ENCODE data around the gene FSD1L. TPM values are rescaled to one million over a fixed set of nuclear protein-coding genes. Genes with fewer than 3 reads are reported as not detected.

FSD1L gene
- 10 to 100 TPM in 1 of 4 donors, 1 to 10 TPM in 3; 2.2 to 14.4 (median 3.0) TPM for polyA plus RNA-seq
- long read RNA-seq, donor 1, partial matches to known transcripts = 0 of 4 reads
- long read RNA-seq, donor 1, other reads (novel, unspliced or antisense) = 0 of 4 reads
- long read RNA-seq, donor 2 = 0 reads
- long read RNA-seq, donor 3 = 0 reads
- long read RNA-seq, donor 4 = 0 reads
- long read RNA-seq, donor 5 = 0 reads
- long read RNA-seq, donor 6, partial matches to known transcripts = 0 of 2 reads
- long read RNA-seq, donor 6, other reads (novel, unspliced or antisense) = 0 of 2 reads
- long read RNA-seq, donor 7, partial matches to known transcripts = 0 of 1 reads
- long read RNA-seq, donor 7, other reads (novel, unspliced or antisense) = 0 of 1 reads
- long read RNA-seq, donor 8 = 0 reads
- long read RNA-seq, donor 9 = 0 reads
- long read RNA-seq, donor 10, partial matches to known transcripts = 0 of 2 reads
- long read RNA-seq, donor 10, other reads (novel, unspliced or antisense) = 0 of 2 reads

GRCh38 chr9:105447814-105448812 lies at the start of gene FSD1L:
FSD1L (plus strand) TSS chr9:105448034; CDS start chr9:105448221, 187 bp downstream.
- Histone ChIP-seq H3K27me3 (ENCODE audit: control insufficient read depth in 3 of 3, insufficient read depth in 3 of 3, low read length in 3 of 3) (no peaks in the 10 kb centered on the region), H3K4me1 (ENCODE audit: control insufficient read depth in 3 of 3, insufficient read depth in 2 of 3, low read depth in 1 of 3, low read length in 2 of 3) (peaks cover 0 to 3% (median 2%) of the 10 kb centered on the region in 3 donors), H3K36me3 (ENCODE audit: control insufficient read depth in 3 of 3, insufficient read depth in 2 of 3, low read depth in 1 of 3, low read length in 3 of 3) (peaks cover 0 to 1% (median 0%) of the 10 kb centered on the region in 3 donors), H3K27ac (ENCODE audit: low read depth in 1 of 3, low read length in 2 of 3) (peak within 1 kb of the TSS; percentile 55 to 83 (median 80)), H3K4me3 (ENCODE audit: low read depth in 1 of 3, low read length in 3 of 3) (peak within 1 kb of the TSS; percentile 87 to 92 (median 92)), H3K9me3 (ENCODE audit: control insufficient read depth in 2 of 2, insufficient read depth in 1 of 2, low read depth in 1 of 2, low read length in 1 of 2) (no peaks in the 10 kb centered on the region)
- FAIRE-seq (no peak), DNase-seq (peak; percentile 93 to 97)
- 1% methylated on average over 79 to 87 of the region's 87 CpGs for WGBS, 3 donors

- Histone ChIP-seq H3K27me3 (ENCODE audit: control insufficient read depth in 3 of 3, insufficient read depth in 3 of 3, low read length in 3 of 3) (no peaks in the 10 kb centered on the region), H3K36me3 (ENCODE audit: control insufficient read depth in 3 of 3, insufficient read depth in 2 of 3, low read depth in 1 of 3, low read length in 3 of 3) (no peaks in the 10 kb centered on the region), H3K4me3 (ENCODE audit: low read depth in 1 of 3, low read length in 3 of 3) (no peak overlapping the region), H3K9me3 (ENCODE audit: control insufficient read depth in 2 of 2, insufficient read depth in 1 of 2, low read depth in 1 of 2, low read length in 1 of 2) (no peaks in the 10 kb centered on the region), H3K4me1 (ENCODE audit: control insufficient read depth in 3 of 3, insufficient read depth in 2 of 3, low read depth in 1 of 3, low read length in 2 of 3) (no peaks in the 10 kb centered on the region), H3K27ac (ENCODE audit: low read depth in 1 of 3, low read length in 2 of 3) (no peak overlapping the region)
- no peak for FAIRE-seq
- 94 to 98% (median 98%) methylated on average over 2 of the region's 2 CpGs for WGBS, 3 donors
- no peak for DNase-seq
Measured at GRCh38 chr9:105399117-105399516, 48.7 kb upstream of the FSD1L start.

GRCh38 chr9:105401651-105402050 lies 46.2 kb upstream of the FSD1L start:
- 54 to 69% (median 67%) methylated on average over 3 of the region's 3 CpGs for WGBS, 3 donors
- FAIRE-seq (no peak), DNase-seq (no peak)
- Histone ChIP-seq H3K27ac (ENCODE audit: low read depth in 1 of 3, low read length in 2 of 3) (no peak overlapping the region), H3K9me3 (ENCODE audit: control insufficient read depth in 2 of 2, insufficient read depth in 1 of 2, low read depth in 1 of 2, low read length in 1 of 2) (no peaks in the 10 kb centered on the region), H3K36me3 (ENCODE audit: control insufficient read depth in 3 of 3, insufficient read depth in 2 of 3, low read depth in 1 of 3, low read length in 3 of 3) (no peaks in the 10 kb centered on the region), H3K4me3 (ENCODE audit: low read depth in 1 of 3, low read length in 3 of 3) (no peak overlapping the region), H3K27me3 (ENCODE audit: control insufficient read depth in 3 of 3, insufficient read depth in 3 of 3, low read length in 3 of 3) (no peaks in the 10 kb centered on the region), H3K4me1 (ENCODE audit: control insufficient read depth in 3 of 3, insufficient read depth in 2 of 3, low read depth in 1 of 3, low read length in 2 of 3) (no peaks in the 10 kb centered on the region)

- no peaks in the 10 kb centered on the region for H3K27me3 ChIP-seq (ENCODE audit: control insufficient read depth in 3 of 3, insufficient read depth in 3 of 3, low read length in 3 of 3)
- H3K4me3 ChIP-seq (ENCODE audit: low read depth in 1 of 3, low read length in 3 of 3) = no peak overlapping the region
- FAIRE-seq = no peak
- WGBS, 3 donors = 70 to 83% (median 83%) methylated on average over 6 of the region's 6 CpGs
- H3K9me3 ChIP-seq (ENCODE audit: control insufficient read depth in 2 of 2, insufficient read depth in 1 of 2, low read depth in 1 of 2, low read length in 1 of 2) = no peaks in the 10 kb centered on the region
- no peaks in the 10 kb centered on the region for H3K36me3 ChIP-seq (ENCODE audit: control insufficient read depth in 3 of 3, insufficient read depth in 2 of 3, low read depth in 1 of 3, low read length in 3 of 3)
- no peak overlapping the region for H3K27ac ChIP-seq (ENCODE audit: low read depth in 1 of 3, low read length in 2 of 3)
- H3K4me1 ChIP-seq (ENCODE audit: control insufficient read depth in 3 of 3, insufficient read depth in 2 of 3, low read depth in 1 of 3, low read length in 2 of 3) = no peaks in the 10 kb centered on the region
- no peak for DNase-seq
Measured at GRCh38 chr9:105403552-105404248, 44.1 kb upstream of the FSD1L start.

- FAIRE-seq = no peak
- Histone ChIP-seq H3K27ac (ENCODE audit: low read depth in 1 of 3, low read length in 2 of 3) (no peak overlapping the region), H3K9me3 (ENCODE audit: control insufficient read depth in 2 of 2, insufficient read depth in 1 of 2, low read depth in 1 of 2, low read length in 1 of 2) (peaks cover 0 to 4% of the 10 kb centered on the region in 2 donors), H3K4me1 (ENCODE audit: control insufficient read depth in 3 of 3, insufficient read depth in 2 of 3, low read depth in 1 of 3, low read length in 2 of 3) (no peaks in the 10 kb centered on the region), H3K4me3 (ENCODE audit: low read depth in 1 of 3, low read length in 3 of 3) (no peak overlapping the region), H3K27me3 (ENCODE audit: control insufficient read depth in 3 of 3, insufficient read depth in 3 of 3, low read length in 3 of 3) (no peaks in the 10 kb centered on the region), H3K36me3 (ENCODE audit: control insufficient read depth in 3 of 3, insufficient read depth in 2 of 3, low read depth in 1 of 3, low read length in 3 of 3) (no peaks in the 10 kb centered on the region)
- WGBS, 3 donors = 36 to 77% (median 48%) methylated on average over 6 of the region's 6 CpGs
- DNase-seq = peak in 1 of 2 donors; percentile 44
Measured at GRCh38 chr9:105405514-105406131, 42.2 kb upstream of the FSD1L start.

GRCh38 chr9:105406369-105406768 lies 41.5 kb upstream of the FSD1L start:
- 90 to 93% (median 91%) methylated on average over 6 of the region's 6 CpGs for WGBS, 3 donors
- H3K36me3 ChIP-seq (ENCODE audit: control insufficient read depth in 3 of 3, insufficient read depth in 2 of 3, low read depth in 1 of 3, low read length in 3 of 3) = no peaks in the 10 kb centered on the region
- no peaks in the 10 kb centered on the region for H3K27me3 ChIP-seq (ENCODE audit: control insufficient read depth in 3 of 3, insufficient read depth in 3 of 3, low read length in 3 of 3)
- no peak for DNase-seq
- peaks cover 0 to 4% of the 10 kb centered on the region in 2 donors for H3K9me3 ChIP-seq (ENCODE audit: control insufficient read depth in 2 of 2, insufficient read depth in 1 of 2, low read depth in 1 of 2, low read length in 1 of 2)
- H3K4me3 ChIP-seq (ENCODE audit: low read depth in 1 of 3, low read length in 3 of 3) = no peak overlapping the region
- H3K4me1 ChIP-seq (ENCODE audit: control insufficient read depth in 3 of 3, insufficient read depth in 2 of 3, low read depth in 1 of 3, low read length in 2 of 3) = no peaks in the 10 kb centered on the region
- no peak for FAIRE-seq
- no peak overlapping the region for H3K27ac ChIP-seq (ENCODE audit: low read depth in 1 of 3, low read length in 2 of 3)

- no peak overlapping the region for H3K27ac ChIP-seq (ENCODE audit: low read depth in 1 of 3, low read length in 2 of 3)
- H3K4me1 ChIP-seq (ENCODE audit: control insufficient read depth in 3 of 3, insufficient read depth in 2 of 3, low read depth in 1 of 3, low read length in 2 of 3) = peaks cover 0 to 4% (median 0%) of the 10 kb centered on the region in 3 donors
- whole genome bisulfite sequencing, 3 donors = 19 to 40% (median 26%) methylated on average over 2 of the region's 2 CpGs
- no peak overlapping the region for H3K4me3 ChIP-seq (ENCODE audit: low read depth in 1 of 3, low read length in 3 of 3)
- peaks cover 0 to 6% of the 10 kb centered on the region in 2 donors for H3K9me3 ChIP-seq (ENCODE audit: control insufficient read depth in 2 of 2, insufficient read depth in 1 of 2, low read depth in 1 of 2, low read length in 1 of 2)
- no peaks in the 10 kb centered on the region for H3K36me3 ChIP-seq (ENCODE audit: control insufficient read depth in 3 of 3, insufficient read depth in 2 of 3, low read depth in 1 of 3, low read length in 3 of 3)
- no peaks in the 10 kb centered on the region for H3K27me3 ChIP-seq (ENCODE audit: control insufficient read depth in 3 of 3, insufficient read depth in 3 of 3, low read length in 3 of 3)
- FAIRE-seq (no peak), DNase-seq (peak; percentile 51 to 56)
Measured at GRCh38 chr9:105413525-105413924, 34.3 kb upstream of the FSD1L start.
